GM21423 (cell line): Measurements from ENCODE around the gene LRRC10B.
"Not testable (repeated sequence)": the region's sequence is repeated elsewhere in the genome, so short reads cannot be mapped to it uniquely, and the experiment has no call there.

Experiments
- ATAC-seq: cut with Tn5 transposase; IDR thresholded peaks from one replicate; pipeline ENCODE4 v1.9.1; 2021; ENCODE audit warnings: mild to moderate bottlenecking, moderate library complexity; ENCODE audit not compliant: unreplicated experiment

LRRC10B gene

GRCh38 chr11:61507962-61508861 lies at the start of gene LRRC10B:
TSS of gene LRRC10B (plus strand) at chr11:61508749. CDS start at chr11:61508999, 250 bp downstream.
- ATAC-seq, result no peak

DNA sequence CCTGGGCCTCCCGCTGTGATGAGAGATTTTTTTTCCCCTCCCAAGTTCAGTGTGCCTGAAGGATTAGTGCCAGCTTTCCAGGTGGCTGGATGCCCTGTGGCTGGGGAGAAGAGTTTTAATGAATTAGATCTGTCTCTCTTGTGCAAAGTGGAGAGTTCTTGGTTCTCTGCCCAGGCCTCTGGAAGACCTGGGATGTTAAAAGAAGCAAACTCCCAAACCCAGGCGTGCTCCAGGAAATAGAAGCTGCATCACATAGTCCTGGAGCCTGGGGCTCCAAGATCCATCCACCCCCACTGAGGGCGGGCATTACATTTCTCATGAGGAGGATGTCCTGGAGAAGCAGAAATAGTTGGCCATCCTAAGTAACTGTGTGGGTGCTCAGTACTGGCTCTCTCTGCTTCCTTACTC lies 48.1 kb upstream of the LRRC10B start:
- no peak for ATAC-seq

GRCh38 chr11:61460986-61461385 lies 47.6 kb upstream of the LRRC10B start:
- ATAC-seq, result no peak

- ATAC-seq, result not testable (repeated sequence)
These were observed 40.9 kb upstream of the LRRC10B start for GRCh38 chr11:61467602-61468001.

DNA sequence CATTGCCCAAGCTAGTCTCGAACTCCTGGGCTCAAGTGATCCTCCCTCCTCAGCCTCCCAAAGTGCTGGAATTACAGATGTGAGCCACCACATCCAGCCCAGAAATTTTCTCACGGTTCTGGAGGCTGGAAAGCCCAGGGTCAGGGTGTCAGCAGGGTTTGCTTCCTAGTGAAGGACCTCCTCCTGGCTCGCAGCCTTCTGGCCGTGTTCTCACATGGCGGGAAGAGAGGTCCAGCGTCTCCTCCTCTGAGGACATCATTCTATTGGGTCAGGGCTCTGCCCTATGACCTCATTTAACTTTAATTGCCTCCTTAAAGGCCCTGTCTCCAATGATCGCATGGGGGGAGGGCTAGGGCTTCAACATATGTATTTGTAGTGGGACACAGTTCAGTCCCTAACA lies 40.5 kb upstream of the LRRC10B start:
- no peak for ATAC-seq

DNA sequence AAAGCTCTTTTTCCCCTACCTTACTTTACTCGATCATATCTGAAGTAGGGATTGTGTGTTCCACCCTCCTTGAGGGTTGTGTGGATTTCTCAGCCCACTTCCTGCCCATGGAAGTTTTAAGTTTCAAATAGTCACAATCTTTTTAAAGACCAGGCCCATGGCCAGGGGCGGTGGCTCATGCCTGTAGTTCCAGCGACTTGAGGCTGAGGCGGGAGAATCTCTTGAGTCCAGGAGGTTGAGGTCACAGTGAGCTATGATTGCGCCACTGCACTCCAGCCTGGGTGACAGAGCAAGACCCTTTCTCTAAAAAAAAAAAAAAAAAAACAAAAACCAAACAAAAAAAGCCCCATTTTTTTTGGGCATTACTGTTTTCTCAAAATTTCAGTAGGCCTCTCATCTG lies 36.3 kb upstream of the LRRC10B start:
- no peak for ATAC-seq

DNA sequence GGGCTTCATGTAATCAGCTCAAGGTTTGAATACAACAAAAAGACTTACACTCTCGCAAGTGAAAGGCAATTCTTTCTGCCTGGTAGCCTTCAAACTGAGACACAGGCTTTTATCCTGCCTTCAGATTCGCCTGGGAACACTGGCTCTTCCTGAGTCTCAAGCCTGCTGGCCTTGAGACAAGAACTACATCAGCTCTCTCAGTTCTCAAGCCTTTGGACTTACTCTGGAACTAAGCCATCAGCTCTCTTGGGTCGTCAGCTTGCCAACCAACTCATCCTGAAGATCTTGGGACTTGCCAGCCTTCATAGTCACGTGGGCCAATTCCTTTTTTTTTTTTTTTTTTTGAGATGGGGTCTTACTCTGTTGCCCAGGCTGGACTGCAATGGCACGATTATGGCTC lies 35.7 kb upstream of the LRRC10B start:
- ATAC-seq, result no peak

- no peak for ATAC-seq
These were observed 35.1 kb upstream of the LRRC10B start for GRCh38 chr11:61473370-61474012.

DNA sequence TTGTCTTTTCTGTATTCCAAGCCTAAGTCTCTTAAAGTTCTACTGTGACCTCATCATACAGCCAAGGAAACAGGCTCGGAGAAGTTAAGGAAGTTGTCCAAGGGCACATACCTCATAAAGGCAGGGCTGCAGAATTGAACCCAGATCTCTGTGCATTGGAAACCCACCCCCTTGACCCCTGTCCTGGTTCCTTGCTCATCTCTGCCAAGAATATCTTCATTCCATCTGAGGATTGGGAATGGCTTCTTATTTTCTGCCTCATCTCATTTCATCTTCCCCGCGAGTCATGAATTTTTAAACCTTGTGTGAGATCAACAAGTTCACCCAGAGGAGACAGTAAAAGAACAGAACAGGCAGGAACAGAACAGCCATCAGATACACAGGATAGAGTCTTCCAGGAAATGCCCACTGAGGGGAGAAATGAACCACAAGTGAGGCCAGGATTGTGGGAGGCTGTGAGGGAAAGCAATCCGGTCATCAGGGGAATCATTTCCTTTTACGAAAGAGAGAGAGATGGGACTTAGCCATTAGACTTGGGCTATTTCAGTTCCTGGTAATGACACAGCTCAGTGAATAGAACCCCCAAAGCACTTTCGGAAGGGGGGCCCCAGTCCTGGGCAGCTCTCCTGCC lies 34.4 kb upstream of the LRRC10B start:
- no peak for ATAC-seq

GRCh38 chr11:61475433-61475832 lies 33.1 kb upstream of the LRRC10B start:
- ATAC-seq, result no peak

- no peak for ATAC-seq
These were observed 32.2 kb upstream of the LRRC10B start for GRCh38 chr11:61476371-61476770.

GRCh38 chr11:61477126-61477525 lies 31.4 kb upstream of the LRRC10B start:
- ATAC-seq, result no peak

- ATAC-seq, result no peak
These were observed 30.8 kb upstream of the LRRC10B start for GRCh38 chr11:61477727-61478148.

DNA sequence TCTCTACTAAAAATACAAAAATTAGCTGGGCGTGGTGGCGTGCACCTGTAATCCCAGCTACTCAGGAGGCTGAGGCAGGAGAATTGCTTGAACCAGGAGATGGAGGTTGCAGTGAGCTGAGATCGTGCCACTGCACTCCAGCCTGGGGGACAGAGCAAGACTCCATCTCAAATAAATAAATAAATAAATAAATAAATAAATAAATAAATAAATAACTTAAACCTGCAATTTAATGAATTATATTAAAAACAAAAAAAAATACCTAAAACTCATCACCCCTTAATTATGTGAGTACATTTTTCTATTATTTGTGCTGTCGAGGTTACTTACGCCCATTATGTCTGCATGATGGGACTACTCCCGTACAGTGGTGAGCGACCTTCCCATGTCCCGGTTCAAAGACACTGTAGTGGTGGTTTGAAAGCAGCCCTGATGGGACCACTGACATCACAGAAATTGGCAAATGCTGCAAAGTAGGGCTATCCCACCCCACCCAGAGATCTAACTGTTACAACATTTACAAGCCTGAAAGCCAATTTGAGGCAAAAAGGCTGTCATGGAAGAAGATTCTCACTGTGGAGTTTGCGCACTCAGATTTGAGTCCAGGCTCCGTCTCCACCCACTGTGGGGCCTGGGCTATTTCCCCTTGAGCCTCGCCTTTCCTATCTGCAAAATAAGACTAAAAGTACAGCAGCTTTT lies 29.0 kb upstream of the LRRC10B start:
- ATAC-seq, result not testable (repeated sequence)

GRCh38 chr11:61480261-61480993 lies 28.1 kb upstream of the LRRC10B start:
- ATAC-seq, result no peak

DNA sequence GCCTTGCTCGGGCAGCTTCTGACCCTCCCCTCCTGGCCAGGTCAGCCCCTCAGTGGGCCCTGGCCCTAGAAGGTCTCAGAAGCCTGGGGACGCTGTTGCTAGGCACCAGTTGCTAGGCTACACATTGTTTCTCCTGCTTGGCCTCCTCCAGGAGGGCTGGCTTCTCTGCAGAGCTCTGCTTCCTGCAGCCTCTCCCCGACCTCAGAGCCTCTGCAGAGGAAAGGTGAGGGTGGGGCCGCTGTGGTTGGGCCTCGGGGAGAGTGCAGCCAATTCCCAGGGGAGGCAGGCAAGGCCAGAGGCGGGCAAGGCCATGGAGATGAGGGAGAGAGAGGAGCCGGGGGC lies 27.6 kb upstream of the LRRC10B start:
- ATAC-seq, result no peak

GRCh38 chr11:61481806-61482205 lies 26.7 kb upstream of the LRRC10B start:
- ATAC-seq, result no peak

GRCh38 chr11:61482513-61482912 lies 26.0 kb upstream of the LRRC10B start:
- ATAC-seq, result no peak

DNA sequence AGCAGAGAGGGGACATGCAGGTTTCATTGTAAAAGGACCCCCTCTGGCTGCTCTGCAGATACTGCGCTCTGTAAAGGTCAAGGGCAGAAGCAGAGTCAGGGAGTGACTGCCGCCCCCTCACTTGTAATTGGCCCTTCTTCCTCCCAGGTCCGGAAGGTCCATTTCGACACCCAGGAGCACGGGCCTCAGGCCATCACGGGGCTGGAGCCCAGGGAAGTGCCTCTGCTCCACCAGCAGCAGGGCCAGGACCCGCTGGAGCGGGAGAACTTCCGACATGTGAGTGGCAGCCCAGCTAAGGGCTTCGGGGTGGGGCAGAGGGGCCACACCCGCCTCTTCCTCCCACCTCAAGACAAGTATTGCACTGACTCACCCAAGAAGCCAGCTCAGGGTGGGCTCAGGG lies 24.0 kb upstream of the LRRC10B start:
- no peak for ATAC-seq

GRCh38 chr11:61485080-61485479 lies 23.5 kb upstream of the LRRC10B start:
- ATAC-seq, result no peak
